ENCODE data around the gene FBXL15. TPM values are rescaled to one million over a fixed set of nuclear protein-coding genes. Genes with fewer than 3 reads are reported as not detected.

The FBXL15 gene
- total and polyA plus RNA-seq, 2 of the 13 experiments (the other 11 are each of a cell fraction or from before 2014, with no cell fraction given) = 4.3 to 8.3 TPM

- Histone ChIP-seq H3K36me3 (replicated peaks in 1 of 2; ENCODE audit: control insufficient read depth in 1 of 2, insufficient read depth in 2 of 2, low read length in 2 of 2) (no peaks in the 10 kb centered on the region), H3K9ac (ENCODE audit: insufficient read depth, low read depth, low read length) (peak overlapping the region; percentile 68), H3K4me1 (ENCODE audit: insufficient read depth, low read length) (peaks cover 35% of the 10 kb centered on the region), H2AFZ (ENCODE audit: low read length) (no peak overlapping the region), H3K4me2 (ENCODE audit: low read depth, low read length) (peak overlapping the region; percentile 97), H3K27ac (ENCODE audit: extremely low read length, insufficient read depth, low read length) (peak overlapping the region; percentile 72), H3K9me3 (ENCODE audit: low read length) (no peaks in the 10 kb centered on the region), H3K27me3 (ENCODE audit: control insufficient read depth in 1 of 2, insufficient read depth in 2 of 2, low read length in 2 of 2) (no peaks in the 10 kb centered on the region; a peak in 1 of 5 replicates), H3K79me2 (ENCODE audit: insufficient read depth, low read length) (peaks cover 5% of the 10 kb centered on the region), H3K4me3 (replicated peaks in 1 of 3; ENCODE audit: insufficient read depth in 1 of 3, low read depth in 2 of 3, low read length in 3 of 3) (peak overlapping the region; percentile 44 to 76 (median 75)), H4K20me1 (ENCODE audit: insufficient read depth, low read length) (no peaks in the 10 kb centered on the region)
- ATAC-seq (peak; percentile 6), DNase-seq (ENCODE audit: low spot score) (no peak), FAIRE-seq (no peak)
- POLR2A ChIA-PET = interaction anchor here (0.6 to 6.8 kb wide), 7 partner anchors 13 to 283 kb away, joined by 3 to 135 read pairs (median 3); partner anchors contain the start of genes C10orf95, FBXL15, NOLC1 and PSD
- 6% methylated on average over 5 of the region's 5 CpGs for whole genome bisulfite sequencing (ENCODE audit: low lambda C conversion rate)
- CTCF ChIA-PET (ENCODE audit: low intra/inter-chr PET ratio, low total read pairs) = no interaction called here
- in situ Hi-C loops (cut with HindIII; ENCODE audit: extremely low pct_ligation_motif_present, low pct_unique_long_range_greater_than_20kb) (no loop called here), intact Hi-C loops (cut with micrococcal nuclease; ENCODE audit: unreplicated experiment) (no loop called here)
- no TSS peak for BruUV-seq (replicated peaks)
- TF ChIP-seq KDM6A (CRISPR knock-in tag; IDR thresholded peaks at IDR 0.05; ENCODE audit: low read depth) (no peak), ZNF629 (CRISPR knock-in tag; conservative IDR thresholded peaks at IDR 0.05) (peak; percentile 90), NR1H2 (CRISPR knock-in tag; IDR thresholded peaks at IDR 0.05; ENCODE audit: borderline replicate concordance, low read depth) (no peak), ZMYM3 (CRISPR knock-in tag; IDR thresholded peaks at IDR 0.05) (peak; percentile 14; the same call in 1 of the 2 replicates), BRD4 (CRISPR knock-in tag; IDR thresholded peaks at IDR 0.05) (0 out of 2 replicates have a peak, but pooled peaks have one; percentile 41), ZEB1 (IDR thresholded peaks at IDR 0.05; ENCODE audit: insufficient replicate concordance, low read depth) (peak; percentile 17), NR2F2 (IDR thresholded peaks at IDR 0.05; ENCODE audit: borderline replicate concordance, low read depth) (peak; percentile 11; the same call in 1 of the 2 replicates)
These were observed 14.5 kb downstream of the FBXL15 start for GRCh38 chr10:102435133-102435497.

- no peak for DNase-seq (ENCODE audit: low spot score)
- intact Hi-C loops (cut with micrococcal nuclease; ENCODE audit: unreplicated experiment) = no loop called here
- in situ Hi-C loops (cut with HindIII; ENCODE audit: extremely low pct_ligation_motif_present, low pct_unique_long_range_greater_than_20kb) = no loop called here
- ChIA-PET CTCF (ENCODE audit: low intra/inter-chr PET ratio, low total read pairs) (no interaction called here), POLR2A (interaction anchor here (0.8 to 6.8 kb wide), 7 partner anchors 11 to 284 kb away, joined by 3 to 135 read pairs (median 3); partner anchors contain the start of genes C10orf95, FBXL15, NOLC1 and PSD)
- H2AFZ ChIP-seq (ENCODE audit: low read length) = peak overlapping the region; percentile 42
- 0% methylated on average over 5 of the region's 14 CpGs for WGBS (ENCODE audit: low lambda C conversion rate)
- FAIRE-seq = no peak
- no peaks in the 10 kb centered on the region for H3K36me3 ChIP-seq (replicated peaks in 1 of 2; ENCODE audit: control insufficient read depth in 1 of 2, insufficient read depth in 2 of 2, low read length in 2 of 2)
- H3K9me3 ChIP-seq (ENCODE audit: low read length) = no peaks in the 10 kb centered on the region
- H3K9ac ChIP-seq (ENCODE audit: insufficient read depth, low read depth, low read length) = peak overlapping the region; percentile 68
- peaks cover 5% of the 10 kb centered on the region for H3K79me2 ChIP-seq (ENCODE audit: insufficient read depth, low read length)
- no peaks in the 10 kb centered on the region for H4K20me1 ChIP-seq (ENCODE audit: insufficient read depth, low read length)
- H3K4me3 ChIP-seq (replicated peaks in 1 of 3; ENCODE audit: insufficient read depth in 1 of 3, low read depth in 2 of 3, low read length in 3 of 3) = peak overlapping the region; percentile 44 to 76 (median 75)
- H3K27ac ChIP-seq (ENCODE audit: extremely low read length, insufficient read depth, low read length) = peak overlapping the region; percentile 72
- peak; percentile 17 for ATAC-seq
- no peaks in the 10 kb centered on the region; a peak in 1 of 5 replicates for H3K27me3 ChIP-seq (ENCODE audit: control insufficient read depth in 1 of 2, insufficient read depth in 2 of 2, low read length in 2 of 2)
- H3K4me1 ChIP-seq (ENCODE audit: insufficient read depth, low read length) = peaks cover 39% of the 10 kb centered on the region
- TSS peak; percentile 46 for BruUV-seq (replicated peaks)
- H3K4me2 ChIP-seq (ENCODE audit: low read depth, low read length) = peak overlapping the region; percentile 97
- no peak for TF ChIP-seq ZSCAN20 (CRISPR knock-in tag; IDR thresholded peaks at IDR 0.05; ENCODE audit: borderline replicate concordance)
- peak; percentile 37; the same call in 1 of the 2 replicates for TF ChIP-seq ZNF343 (CRISPR knock-in tag; IDR thresholded peaks at IDR 0.05)
- TF ChIP-seq SAP130 (CRISPR knock-in tag; IDR thresholded peaks at IDR 0.05; ENCODE audit: low read depth) = peak; percentile 25; the same call in 1 of the 2 replicates
- peak; percentile 67; the same call in 1 of the 2 replicates for TF ChIP-seq ZNF263 (CRISPR knock-in tag; IDR thresholded peaks at IDR 0.05)
- TF ChIP-seq MYNN (CRISPR knock-in tag; IDR thresholded peaks at IDR 0.05; ENCODE audit: low read depth) = no peak
- no peak for TF ChIP-seq KAT7 (CRISPR knock-in tag; IDR thresholded peaks at IDR 0.05; ENCODE audit: borderline replicate concordance)
- no peak for TF ChIP-seq ZNF354B (CRISPR knock-in tag; IDR thresholded peaks at IDR 0.05)
- 0 out of 2 replicates have a peak, but pooled peaks have one; percentile 16 for TF ChIP-seq ZNF317 (CRISPR knock-in tag; IDR thresholded peaks at IDR 0.05)
- peak; percentile 26; the same call in 1 of the 2 replicates for TF ChIP-seq ZFY (CRISPR knock-in tag; IDR thresholded peaks at IDR 0.05)
- TF ChIP-seq HNF4G (IDR thresholded peaks at IDR 0.05; ENCODE audit: borderline replicate concordance, low read depth, low read length) = no peak
- TF ChIP-seq HNF4G (CRISPR knock-in tag; IDR thresholded peaks at IDR 0.05; ENCODE audit: borderline replicate concordance, low read depth) = no peak
- no peak for TF ChIP-seq NFKB2 (CRISPR knock-in tag; IDR thresholded peaks at IDR 0.05; ENCODE audit: borderline replicate concordance)
- peak; percentile 23; the same call in 1 of the 2 replicates for TF ChIP-seq POLR2AphosphoS5 (IDR thresholded peaks at IDR 0.05; ENCODE audit: low read depth, low read length)
These were observed 15.0 kb downstream of the FBXL15 start for GRCh38 chr10:102435529-102436233.

Measured in HepG2 (cell line).